DND-41 (cell line): ENCODE measurements around the gene ACADVL.

ENCODE experiments used
- ATAC-seq: fragments of 200-7000 bp; cut with Tn5 transposase; 3 replicates; pipeline ENCODE4 v1.9.1; 2021; ENCODE audit warnings: low read depth; ENCODE audit not compliant: insufficient read depth
- DNase-seq: peaks from one replicate; pipeline ENCODE4 v3.0.0-alpha.2; 2020
- H2AFZ ChIP-seq: 2 replicates; pipeline ENCODE4 v1.6.0; 2012; ENCODE audit warnings: low read depth, low read length
- H3K27ac ChIP-seq: 2 replicates; pipeline ENCODE4 v1.5.1; 2012; ENCODE audit warnings: low read length, inconsistent platforms
- H3K27me3 ChIP-seq: fragments of 200-600 bp; sonication (generic); 2 replicates; pipeline ENCODE4 v1.6.0; 2012; ENCODE audit warnings: low read length, mild to moderate bottlenecking, inconsistent platforms; ENCODE audit not compliant: insufficient read depth, poor library complexity
- H3K36me3 ChIP-seq: 2 replicates; pipeline ENCODE4 v1.5.1; 2012; ENCODE audit warnings: low read length, inconsistent platforms; ENCODE audit not compliant: insufficient read depth
- H3K4me1 ChIP-seq: 2 replicates; pipeline ENCODE4 v1.5.1; 2012; ENCODE audit warnings: mild to moderate bottlenecking, low read length; ENCODE audit not compliant: insufficient read depth
- H3K4me2 ChIP-seq: 2 replicates; pipeline ENCODE4 v1.6.0; 2012; ENCODE audit warnings: mild to moderate bottlenecking, moderate library complexity, low read length, inconsistent platforms; ENCODE audit not compliant: insufficient read depth
- H3K4me3 ChIP-seq, 2 experiments: fragments of 200-600 bp in 1 of 2; shearing (Covaris generic) in 1 of 2; 2 replicates each; pipeline ENCODE4 v1.5.1; 2012 to 2016; ENCODE audit warnings: inconsistent platforms in 2 of 2, low read length in 2 of 2, mild to moderate bottlenecking in 2 of 2, low read depth in 1 of 2, moderate library complexity in 1 of 2
- H3K79me2 ChIP-seq: 2 replicates; pipeline ENCODE4 v1.6.0; 2012; ENCODE audit warnings: low read length, inconsistent platforms; ENCODE audit not compliant: insufficient read depth
- H3K9ac ChIP-seq: 2 replicates; pipeline ENCODE4 v1.6.0; 2012; ENCODE audit warnings: low read depth, mild to moderate bottlenecking, inconsistent platforms, low read length, moderate library complexity
- H3K9me3 ChIP-seq: 2 replicates; pipeline ENCODE4 v1.5.1; 2012; ENCODE audit warnings: low read length, moderate library complexity, mild to moderate bottlenecking, inconsistent platforms; ENCODE audit not compliant: insufficient read depth, severe bottlenecking
- H4K20me1 ChIP-seq: 2 replicates; pipeline ENCODE4 v1.6.0; 2012; ENCODE audit warnings: low read length; ENCODE audit not compliant: insufficient read depth
- EZH2 ChIP-seq: IDR thresholded peaks from 3 replicates; pipeline ENCODE4 v1.6.1; 2012; ENCODE audit warnings: borderline replicate concordance, low read depth, mild to moderate bottlenecking, moderate library complexity, low read length, inconsistent platforms; ENCODE audit not compliant: severe bottlenecking
- TF ChIP-seq, protein P1 (sequence below): IDR thresholded peaks from 2 replicates; pipeline ENCODE4 v1.5.1; 2012; ENCODE audit warnings: borderline replicate concordance, low read length, moderate library complexity, mild to moderate bottlenecking; ENCODE audit not compliant: poor library complexity, severe bottlenecking; ENCODE audit errors: extremely low read depth

Gene ACADVL

DNA sequence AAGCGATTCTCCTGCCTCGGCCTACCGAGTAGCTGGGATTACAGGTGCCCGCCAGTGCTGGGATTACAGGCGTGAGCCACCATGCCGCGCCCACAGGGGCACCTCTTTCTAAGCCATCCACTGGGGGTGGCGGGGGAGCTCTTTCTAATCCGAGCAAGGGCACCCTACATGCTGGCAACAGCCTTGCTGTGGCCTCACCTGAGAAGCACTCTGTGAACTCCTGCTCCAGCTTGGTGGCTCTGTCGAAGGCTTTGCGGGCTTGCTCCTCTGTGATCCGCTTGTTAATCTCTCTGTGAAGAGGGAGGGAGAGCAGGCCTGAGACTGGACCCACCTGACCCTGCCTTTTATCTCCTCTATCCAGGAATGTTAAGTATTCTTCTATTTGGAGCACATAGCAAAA, 28.7 kb upstream of the ACADVL start:
- Histone ChIP-seq H3K4me3 (no peak overlapping the region), H3K4me1 (no peaks in the 10 kb centered on the region), H2AFZ (no peak overlapping the region), H3K36me3 (peaks cover 9% of the 10 kb centered on the region; the same call in 1 of the 2 replicates), H3K79me2 (no peaks in the 10 kb centered on the region), H4K20me1 (0 out of 2 replicates have a peak, but pooled peaks cover 3% of the 10 kb centered on the region), H3K9me3 (no peaks in the 10 kb centered on the region), H3K27ac (no peak overlapping the region), H3K9ac (no peak overlapping the region), H3K27me3 (no peaks in the 10 kb centered on the region), H3K4me2 (no peak overlapping the region)
- ATAC-seq (no peak), DNase-seq (no peak)
- TF ChIP-seq, protein P1, sequence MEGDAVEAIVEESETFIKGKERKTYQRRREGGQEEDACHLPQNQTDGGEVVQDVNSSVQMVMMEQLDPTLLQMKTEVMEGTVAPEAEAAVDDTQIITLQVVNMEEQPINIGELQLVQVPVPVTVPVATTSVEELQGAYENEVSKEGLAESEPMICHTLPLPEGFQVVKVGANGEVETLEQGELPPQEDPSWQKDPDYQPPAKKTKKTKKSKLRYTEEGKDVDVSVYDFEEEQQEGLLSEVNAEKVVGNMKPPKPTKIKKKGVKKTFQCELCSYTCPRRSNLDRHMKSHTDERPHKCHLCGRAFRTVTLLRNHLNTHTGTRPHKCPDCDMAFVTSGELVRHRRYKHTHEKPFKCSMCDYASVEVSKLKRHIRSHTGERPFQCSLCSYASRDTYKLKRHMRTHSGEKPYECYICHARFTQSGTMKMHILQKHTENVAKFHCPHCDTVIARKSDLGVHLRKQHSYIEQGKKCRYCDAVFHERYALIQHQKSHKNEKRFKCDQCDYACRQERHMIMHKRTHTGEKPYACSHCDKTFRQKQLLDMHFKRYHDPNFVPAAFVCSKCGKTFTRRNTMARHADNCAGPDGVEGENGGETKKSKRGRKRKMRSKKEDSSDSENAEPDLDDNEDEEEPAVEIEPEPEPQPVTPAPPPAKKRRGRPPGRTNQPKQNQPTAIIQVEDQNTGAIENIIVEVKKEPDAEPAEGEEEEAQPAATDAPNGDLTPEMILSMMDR, result no peak
- no peak for TF ChIP-seq EZH2

DNA sequence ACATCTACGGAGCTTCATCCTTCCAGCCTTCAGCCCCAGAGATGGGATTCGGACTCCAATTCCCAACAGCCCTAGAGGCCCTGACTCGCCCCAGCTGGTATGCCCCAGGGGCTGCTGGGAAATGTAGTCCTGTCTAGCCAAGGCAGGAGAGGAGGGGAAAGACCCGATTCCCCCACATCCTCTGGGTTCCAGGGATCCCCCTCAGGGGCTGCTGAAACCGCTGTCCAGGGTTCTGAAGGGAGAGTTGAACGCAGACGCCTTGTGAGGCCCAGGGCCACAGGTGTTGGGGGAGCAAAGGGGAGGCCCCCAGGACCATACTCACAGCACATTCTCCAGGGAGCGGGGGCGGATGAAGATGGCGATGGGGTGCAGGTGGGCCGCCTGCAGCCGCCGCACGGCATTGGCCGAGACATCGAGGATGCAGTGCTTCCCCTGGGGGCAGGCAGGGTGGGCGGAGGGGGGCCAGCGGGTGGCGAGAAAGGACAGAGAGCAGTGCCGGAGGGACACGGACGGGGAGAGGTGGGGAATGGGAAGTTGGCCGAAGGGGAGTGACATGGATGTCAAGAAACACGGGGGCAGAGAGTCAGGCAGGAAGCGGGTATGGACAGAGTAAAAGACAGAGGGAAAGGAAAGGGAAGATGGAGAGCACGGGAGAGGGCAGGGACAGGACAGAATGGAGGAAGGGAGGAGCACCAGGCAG, 28.0 kb upstream of the ACADVL start:
- peaks cover 16% of the 10 kb centered on the region for H3K36me3 ChIP-seq

DNA sequence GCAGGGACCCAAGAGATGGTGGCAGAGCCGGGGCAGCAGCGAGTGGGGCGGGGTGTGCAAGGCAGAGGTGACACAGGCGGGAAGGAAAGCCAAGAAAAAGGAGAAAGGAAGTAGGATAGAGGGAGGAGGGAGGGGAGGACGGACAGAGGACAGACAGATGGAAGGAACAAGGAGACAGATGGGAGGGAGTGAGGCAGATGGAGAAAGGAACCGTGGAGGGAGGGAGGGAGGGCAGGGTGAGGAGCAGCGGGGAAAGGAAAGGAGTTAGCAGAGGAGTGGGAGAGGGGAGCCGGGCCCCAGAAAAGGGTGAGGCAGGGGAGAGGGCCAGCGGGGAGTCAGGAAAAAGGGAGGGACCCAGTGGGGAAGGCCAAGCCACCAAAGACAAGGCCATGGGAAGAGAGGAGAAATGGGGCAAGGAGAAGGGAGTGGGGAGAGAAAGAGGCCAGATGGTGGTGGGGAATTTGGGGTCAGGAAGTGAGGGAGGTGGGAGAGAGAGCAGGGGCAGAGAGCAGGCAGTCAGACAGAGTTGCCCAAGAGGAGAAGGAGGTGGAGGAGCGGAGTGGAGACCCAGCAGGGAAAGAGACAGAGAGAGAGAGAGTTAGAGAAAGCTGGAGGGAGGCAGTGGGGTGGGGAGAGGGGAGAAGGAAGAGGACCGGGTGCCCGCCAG, 27.3 kb upstream of the ACADVL start:
- H3K27me3 ChIP-seq, result no peaks in the 10 kb centered on the region
- H4K20me1 ChIP-seq, result 0 out of 2 replicates have a peak, but pooled peaks cover 3% of the 10 kb centered on the region
- H3K36me3 ChIP-seq, result peaks cover 19% of the 10 kb centered on the region
- H3K9me3 ChIP-seq, result no peaks in the 10 kb centered on the region
- ATAC-seq (no peak), DNase-seq (no peak)
- no peak overlapping the region for H3K4me3 ChIP-seq
- H3K4me2 ChIP-seq, result no peak overlapping the region
- no peak overlapping the region for H2AFZ ChIP-seq
- no peaks in the 10 kb centered on the region for H3K4me1 ChIP-seq
- H3K27ac ChIP-seq, result no peak overlapping the region
- TF ChIP-seq, protein P1, result no peak
- no peak for TF ChIP-seq EZH2
- H3K79me2 ChIP-seq, result no peaks in the 10 kb centered on the region
- no peak overlapping the region for H3K9ac ChIP-seq

More for the DNA sequence above, 28.0 kb upstream of the ACADVL start:
- Histone ChIP-seq H3K27me3 (no peaks in the 10 kb centered on the region), H3K4me2 (no peak overlapping the region), H3K9ac (no peak overlapping the region), H2AFZ (no peak overlapping the region), H4K20me1 (0 out of 2 replicates have a peak, but pooled peaks cover 3% of the 10 kb centered on the region), H3K27ac (no peak overlapping the region), H3K4me1 (no peaks in the 10 kb centered on the region), H3K9me3 (no peaks in the 10 kb centered on the region), H3K79me2 (no peaks in the 10 kb centered on the region), H3K4me3 (no peak overlapping the region)
- ATAC-seq, result peak; percentile 87
- no peak for TF ChIP-seq EZH2
- DNase-seq, result peak; percentile 66

DNA sequence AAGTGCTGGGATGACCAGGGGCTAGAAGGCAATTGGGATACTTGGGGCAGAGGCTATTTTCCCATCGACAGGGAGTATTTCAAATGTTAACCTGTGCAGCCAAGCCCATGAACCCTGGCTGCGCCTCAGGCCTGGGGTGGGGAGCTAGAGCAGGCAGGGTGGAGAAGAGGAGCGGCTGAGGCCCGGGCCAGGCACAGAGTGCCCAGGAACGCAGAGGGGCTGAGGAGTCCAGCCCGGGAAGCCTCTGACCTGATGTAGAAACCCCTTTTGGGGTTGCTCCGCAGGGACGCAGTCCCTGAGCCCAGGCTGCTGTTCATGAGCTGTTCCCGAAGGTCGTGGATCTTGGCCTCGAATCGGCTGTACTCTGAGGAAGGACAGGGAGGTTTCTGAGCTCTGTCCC, 23.8 kb upstream of the ACADVL start:
- H4K20me1 ChIP-seq, result 0 out of 2 replicates have a peak, but pooled peaks cover 3% of the 10 kb centered on the region
- no peak overlapping the region for H3K4me2 ChIP-seq
- DNase-seq (no peak), ATAC-seq (no peak)
- H3K4me3 ChIP-seq, result no peak overlapping the region
- H3K9ac ChIP-seq, result no peak overlapping the region
- H3K36me3 ChIP-seq, result peaks cover 22% of the 10 kb centered on the region
- TF ChIP-seq, protein P1, result no peak
- TF ChIP-seq EZH2, result no peak
- H3K27me3 ChIP-seq, result no peaks in the 10 kb centered on the region
- H3K27ac ChIP-seq, result no peak overlapping the region
- H3K79me2 ChIP-seq, result no peaks in the 10 kb centered on the region
- H2AFZ ChIP-seq, result no peak overlapping the region
- H3K9me3 ChIP-seq, result no peaks in the 10 kb centered on the region
- no peaks in the 10 kb centered on the region for H3K4me1 ChIP-seq
